Hepatocyte (in vitro differentiated cells): ENCODE measurements around the gene CLEC16A. TPM values are rescaled to one million over a fixed set of nuclear protein-coding genes. Genes with fewer than 3 reads are reported as not detected.

Experiments used
- DNase-seq: peaks from one replicate; pipeline ENCODE4 v3.0.0-alpha.2; 2016; ENCODE audit warnings: low spot score
- H2AFZ ChIP-seq: fragments of 200-600 bp; sonication (generic); 2 replicates; pipeline ENCODE4 v1.6.0; 2016; ENCODE audit warnings: antibody characterized with exemption, mild to moderate bottlenecking
- H3K27ac ChIP-seq: fragments of 200-600 bp; sonication (generic); 2 replicates; pipeline ENCODE4 v1.5.1; 2016; ENCODE audit warnings: mild to moderate bottlenecking
- H3K27me3 ChIP-seq: fragments of 200-600 bp; sonication (generic); 2 replicates; pipeline ENCODE4 v1.6.1; 2016
- H3K36me3 ChIP-seq: fragments of 200-600 bp; sonication (generic); replicated peaks from 2 replicates; pipeline ENCODE4 v1.5.1; 2016; ENCODE audit warnings: low read depth; ENCODE audit not compliant: insufficient read depth
- H3K4me1 ChIP-seq: fragments of 200-600 bp; sonication (generic); 2 replicates; pipeline ENCODE4 v1.5.1; 2016; ENCODE audit warnings: mild to moderate bottlenecking, moderate library complexity; ENCODE audit not compliant: insufficient read depth
- H3K4me2 ChIP-seq: fragments of 200-600 bp; sonication (generic); 2 replicates; pipeline ENCODE4 v1.6.0; 2016
- H3K4me3 ChIP-seq: fragments of 200-600 bp; sonication (generic); 2 replicates; pipeline ENCODE4 v1.5.1; 2016; ENCODE audit warnings: mild to moderate bottlenecking
- H3K79me2 ChIP-seq: fragments of 200-600 bp; sonication (generic); 2 replicates; pipeline ENCODE4 v1.6.0; 2017; ENCODE audit warnings: mild to moderate bottlenecking
- H3K9me2 ChIP-seq: fragments of 200-600 bp; sonication (generic); replicated peaks from 2 replicates; pipeline ENCODE4 v1.6.0; 2017; ENCODE audit warnings: mild to moderate bottlenecking; ENCODE audit not compliant: insufficient read depth
- H3K9me3 ChIP-seq: fragments of 200-600 bp; sonication (generic); 2 replicates; pipeline ENCODE4 v1.5.1; 2016; ENCODE audit warnings: low read depth, mild to moderate bottlenecking
- H4K20me1 ChIP-seq: fragments of 200-600 bp; sonication (generic); 2 replicates; pipeline ENCODE4 v1.6.0; 2016; ENCODE audit warnings: mild to moderate bottlenecking; ENCODE audit not compliant: insufficient read depth, poor library complexity, severe bottlenecking
- CTCF ChIP-seq: fragments of 200-600 bp; sonication (generic); IDR thresholded peaks from 2 replicates; pipeline ENCODE4 v1.5.1; 2016; ENCODE audit warnings: antibody characterized with exemption, mild to moderate bottlenecking; ENCODE audit not compliant: poor library complexity
- EZH2 ChIP-seq: fragments of 200-600 bp; sonication (generic); IDR thresholded peaks from 2 replicates; pipeline ENCODE4 v1.6.1; 2016; ENCODE audit warnings: antibody characterized with exemption, mild to moderate bottlenecking, borderline replicate concordance
- EZH2phosphoT487 ChIP-seq: fragments of 200-600 bp; sonication (generic); IDR thresholded peaks from one replicate; pipeline ENCODE4 v1.6.1; 2018; ENCODE audit warnings: antibody characterized with exemption, mild to moderate bottlenecking, low read depth, moderate library complexity; ENCODE audit not compliant: unreplicated experiment, severe bottlenecking
- WGBS: methylation state at CpG from one replicate; pipeline ENCODE4 v1.1.6; 2016; ENCODE audit warnings: low lambda C conversion rate; ENCODE audit errors: missing lambda C conversion rate; 5-methylcytosine and 5-hydroxymethylcytosine counted together
- polyA plus RNA-seq: library from polyadenylated mRNA; unstranded; fragments of >200 nt; fragmentation: Nextera tagmentation; extraction: Ambion mirVana; gene quantifications from 2 replicates; pipeline ENCODE4 v1.2.1, GENCODE V29; 2016
- total RNA-seq: library from RNA; depleted of rRNA; stranded (reverse); fragments of >200 nt; gene quantifications from 2 replicates; pipeline ENCODE4 v1.2.3, GENCODE V29; 2014

CLEC16A gene
- total and polyA plus RNA-seq, 2 experiments from 2014 or later, result 22.3 to 22.6 TPM

GRCh38 chr16:11093572-11094074, 149.3 kb downstream of the CLEC16A start:
- Histone ChIP-seq H3K27ac (peak overlapping the region; percentile 89), H3K9me2 (no peaks in the 10 kb centered on the region), H3K9me3 (no peaks in the 10 kb centered on the region), H3K4me2 (no peak overlapping the region), H3K79me2 (no peaks in the 10 kb centered on the region), H3K27me3 (no peaks in the 10 kb centered on the region), H2AFZ (no peak overlapping the region), H3K4me1 (peaks cover 39% of the 10 kb centered on the region), H4K20me1 (no peaks in the 10 kb centered on the region), H3K36me3 (no peaks in the 10 kb centered on the region), H3K4me3 (no peak overlapping the region)
- no peak for TF ChIP-seq EZH2phosphoT487
- no peak for TF ChIP-seq CTCF
- TF ChIP-seq EZH2, result no peak
- WGBS, result 83% methylated on average over 10 of the region's 10 CpGs
- DNase-seq, result no peak

GRCh38 chr16:11094075-11094856, 149.9 kb downstream of the CLEC16A start:
- H3K4me2 ChIP-seq, result peak overlapping the region; percentile 23
- no peaks in the 10 kb centered on the region for H3K79me2 ChIP-seq
- no peak overlapping the region for H3K4me3 ChIP-seq
- 37% methylated on average over 8 of the region's 8 CpGs for WGBS
- no peaks in the 10 kb centered on the region for H3K9me2 ChIP-seq
- no peaks in the 10 kb centered on the region for H4K20me1 ChIP-seq
- H3K27me3 ChIP-seq, result no peaks in the 10 kb centered on the region
- H3K9me3 ChIP-seq, result no peaks in the 10 kb centered on the region
- H3K4me1 ChIP-seq, result peaks cover 36% of the 10 kb centered on the region
- TF ChIP-seq EZH2phosphoT487 (no peak), EZH2 (no peak), CTCF (no peak)
- DNase-seq, result peak; percentile 78
- peak overlapping the region; percentile 89 for H3K27ac ChIP-seq
- no peaks in the 10 kb centered on the region for H3K36me3 ChIP-seq
- H2AFZ ChIP-seq, result no peak overlapping the region

- TF ChIP-seq CTCF (no peak), EZH2phosphoT487 (no peak), EZH2 (no peak)
- peak overlapping the region; percentile 89 for H3K27ac ChIP-seq
- no peak for DNase-seq
- no peaks in the 10 kb centered on the region for H3K27me3 ChIP-seq
- no peaks in the 10 kb centered on the region for H3K9me3 ChIP-seq
- no peak overlapping the region for H2AFZ ChIP-seq
- no peaks in the 10 kb centered on the region for H3K79me2 ChIP-seq
- no peaks in the 10 kb centered on the region for H3K9me2 ChIP-seq
- no peaks in the 10 kb centered on the region for H3K36me3 ChIP-seq
- H3K4me1 ChIP-seq, result peaks cover 38% of the 10 kb centered on the region
- peak overlapping the region; percentile 23 for H3K4me2 ChIP-seq
- WGBS, result 71% methylated on average over 10 of the region's 10 CpGs
- no peak overlapping the region for H3K4me3 ChIP-seq
- no peaks in the 10 kb centered on the region for H4K20me1 ChIP-seq
Measured at GRCh38 chr16:11094857-11095565, 150.6 kb downstream of the CLEC16A start.
